Measurements from ENCODE around the gene SLC17A1.

Gene SLC17A1

DNA sequence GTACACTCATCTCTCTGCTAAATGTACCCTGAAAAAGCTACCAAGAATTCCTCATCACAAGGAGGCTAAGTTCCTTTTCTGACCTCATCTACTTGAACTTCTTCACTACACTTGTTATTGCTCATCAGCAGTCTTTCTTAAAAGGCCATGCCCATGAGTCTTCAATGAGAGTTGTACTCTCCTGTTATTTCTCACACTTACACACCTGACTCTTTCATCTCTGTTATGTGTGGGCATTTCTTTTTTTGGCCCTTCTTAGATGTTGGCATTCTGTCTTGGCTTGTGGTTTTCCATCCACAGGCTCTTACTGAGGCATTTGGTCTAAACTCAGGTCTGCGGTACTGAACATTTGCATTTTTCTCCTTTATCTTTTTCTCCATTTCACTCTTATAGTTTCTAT lies 10.7 kb upstream of the SLC17A1 start:
- WGBS, 2 donors (ENCODE audit: extremely low coverage in 2 of 2, insufficient read length in 2 of 2, insufficient replicate concordance in 1 of 2): no CpG with 5 or more reads among the region's 1 CpG
- Histone ChIP-seq H3K14ac (ENCODE audit: low read length) (no peak overlapping the region), H4K91ac (ENCODE audit: low read depth, low read length, poor library complexity) (no peak overlapping the region), H3K27ac (replicated peaks; ENCODE audit: low read length) (no peak overlapping the region), H3K36me3 (replicated peaks in 1 of 2; ENCODE audit: control insufficient read depth in 2 of 2, insufficient read depth in 2 of 2, low read length in 2 of 2) (no peaks in the 10 kb centered on the region), H3K4me2 (ENCODE audit: insufficient read depth, low read length, poor library complexity, severe bottlenecking) (no peak overlapping the region), H2AK5ac (ENCODE audit: low read depth, low read length) (no peak overlapping the region), H2BK120ac (ENCODE audit: low read depth, low read length) (no peak overlapping the region), H3K79me1 (ENCODE audit: low read depth, low read length) (no peaks in the 10 kb centered on the region), H3K23ac (ENCODE audit: low read depth, low read length, poor library complexity) (no peak overlapping the region), H2BK12ac (ENCODE audit: low read length) (no peak overlapping the region), H2BK5ac (ENCODE audit: low read length) (no peak overlapping the region), H3K9ac (ENCODE audit: low read depth, low read length, poor library complexity) (no peak overlapping the region), H2BK15ac (ENCODE audit: low read length) (no peak overlapping the region), H3K18ac (ENCODE audit: low read length) (no peak overlapping the region), H3K4me1 (ENCODE audit: control insufficient read depth in 2 of 2, insufficient read depth in 1 of 2, low read depth in 1 of 2, low read length in 2 of 2) (no peaks in the 10 kb centered on the region), H3K4ac (ENCODE audit: low read length) (no peak overlapping the region), H4K8ac (ENCODE audit: low read depth, low read length) (no peak overlapping the region), H3K4me3 (ENCODE audit: low read length in 2 of 2) (no peak overlapping the region), H2AFZ (ENCODE audit: low read length) (no peak overlapping the region), H3K27me3 (ENCODE audit: control insufficient read depth in 3 of 3, insufficient read depth in 3 of 3, low read depth in 1 of 3, low read length in 3 of 3) (no peaks in the 10 kb centered on the region), H3K9me3 (replicated peaks in 1 of 2; ENCODE audit: control insufficient read depth in 2 of 2, insufficient read depth in 1 of 2, low read depth in 1 of 2, low read length in 2 of 2) (no peaks in the 10 kb centered on the region)
- DNase-seq (ENCODE audit: low spot score): no peak

DNA sequence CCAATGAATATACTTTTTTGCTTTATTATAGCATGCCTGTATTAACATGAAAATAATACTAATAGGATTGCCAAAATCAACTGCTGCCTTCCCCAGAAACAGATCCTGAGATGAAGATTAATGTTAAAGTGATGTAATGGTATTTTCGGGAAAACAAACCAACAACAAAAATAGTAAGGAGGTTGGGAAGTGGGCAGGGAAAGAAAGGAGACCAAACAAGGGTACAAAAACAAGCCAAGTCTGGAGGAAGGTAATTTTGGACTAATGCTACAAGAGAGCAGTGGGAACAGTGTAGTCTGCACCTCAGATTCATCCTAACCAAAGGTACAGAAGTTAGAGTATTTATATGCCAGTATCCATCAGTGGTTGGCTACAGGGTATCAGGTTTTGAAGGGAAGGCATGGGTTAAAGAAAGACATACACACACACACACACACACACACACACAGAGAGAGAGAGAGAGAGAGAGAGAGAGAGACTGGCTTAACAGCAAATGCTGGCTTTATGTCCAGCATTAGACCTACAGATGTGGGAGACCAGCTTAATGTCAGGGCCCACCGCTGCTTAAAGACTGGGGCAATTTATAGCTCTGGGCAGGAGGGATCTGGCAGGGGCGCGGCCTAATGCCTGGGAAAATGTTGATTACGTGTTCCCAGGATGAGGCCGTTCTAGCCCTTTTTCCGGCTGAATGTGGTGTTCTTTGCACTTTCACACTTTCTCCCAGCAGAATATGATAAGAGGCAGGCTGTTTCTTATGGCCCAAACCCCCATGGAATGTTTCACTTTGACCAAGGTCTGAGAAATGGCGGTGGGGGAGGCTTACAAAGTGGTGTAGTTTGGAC lies 3.8 kb upstream of the SLC17A1 start:
- Histone ChIP-seq H3K18ac (ENCODE audit: low read length) (no peak overlapping the region), H3K9ac (ENCODE audit: low read depth, low read length, poor library complexity) (no peak overlapping the region), H4K91ac (ENCODE audit: low read depth, low read length, poor library complexity) (no peak overlapping the region), H2BK12ac (ENCODE audit: low read length) (no peak overlapping the region), H2BK5ac (ENCODE audit: low read length) (no peak overlapping the region), H3K4me3 (ENCODE audit: low read length in 2 of 2) (no peak overlapping the region), H3K27me3 (ENCODE audit: control insufficient read depth in 3 of 3, insufficient read depth in 3 of 3, low read depth in 1 of 3, low read length in 3 of 3) (peaks cover 0 to 4% (median 0%) of the 10 kb centered on the region in 3 experiments), H3K4me1 (ENCODE audit: control insufficient read depth in 2 of 2, insufficient read depth in 1 of 2, low read depth in 1 of 2, low read length in 2 of 2) (no peaks in the 10 kb centered on the region), H3K36me3 (replicated peaks in 1 of 2; ENCODE audit: control insufficient read depth in 2 of 2, insufficient read depth in 2 of 2, low read length in 2 of 2) (no peaks in the 10 kb centered on the region), H4K8ac (ENCODE audit: low read depth, low read length) (no peak overlapping the region), H3K27ac (replicated peaks; ENCODE audit: low read length) (no peak overlapping the region), H3K79me1 (ENCODE audit: low read depth, low read length) (no peaks in the 10 kb centered on the region), H3K4me2 (ENCODE audit: insufficient read depth, low read length, poor library complexity, severe bottlenecking) (no peak overlapping the region), H3K4ac (ENCODE audit: low read length) (no peak overlapping the region), H3K23ac (ENCODE audit: low read depth, low read length, poor library complexity) (no peak overlapping the region), H2BK15ac (ENCODE audit: low read length) (no peak overlapping the region), H2AK5ac (ENCODE audit: low read depth, low read length) (no peak overlapping the region), H2AFZ (ENCODE audit: low read length) (no peak overlapping the region), H3K14ac (ENCODE audit: low read length) (no peak overlapping the region), H3K9me3 (replicated peaks in 1 of 2; ENCODE audit: control insufficient read depth in 2 of 2, insufficient read depth in 1 of 2, low read depth in 1 of 2, low read length in 2 of 2) (no peaks in the 10 kb centered on the region), H2BK120ac (ENCODE audit: low read depth, low read length) (no peak overlapping the region)
- DNase-seq (ENCODE audit: low spot score): no peak
- WGBS, 2 donors (ENCODE audit: extremely low coverage in 2 of 2, insufficient read length in 2 of 2, insufficient replicate concordance in 1 of 2): no CpG with 5 or more reads among the region's 8 CpGs

GRCh38 chr6:25834950-25835349 lies 3.1 kb upstream of the SLC17A1 start:
- no peak overlapping the region for H3K4ac ChIP-seq (ENCODE audit: low read length)
- H3K36me3 ChIP-seq (replicated peaks in 1 of 2; ENCODE audit: control insufficient read depth in 2 of 2, insufficient read depth in 2 of 2, low read length in 2 of 2): no peaks in the 10 kb centered on the region
- H3K23ac ChIP-seq (ENCODE audit: low read depth, low read length, poor library complexity): no peak overlapping the region
- H3K9ac ChIP-seq (ENCODE audit: low read depth, low read length, poor library complexity): no peak overlapping the region
- H3K14ac ChIP-seq (ENCODE audit: low read length): no peak overlapping the region
- no peak overlapping the region for H2BK120ac ChIP-seq (ENCODE audit: low read depth, low read length)
- no peak for DNase-seq (ENCODE audit: low spot score)
- WGBS, 2 donors (ENCODE audit: extremely low coverage in 2 of 2, insufficient read length in 2 of 2, insufficient replicate concordance in 1 of 2): no CpG with 5 or more reads among the region's 1 CpG
- H3K4me2 ChIP-seq (ENCODE audit: insufficient read depth, low read length, poor library complexity, severe bottlenecking): no peak overlapping the region
- H3K4me1 ChIP-seq (ENCODE audit: control insufficient read depth in 2 of 2, insufficient read depth in 1 of 2, low read depth in 1 of 2, low read length in 2 of 2): no peaks in the 10 kb centered on the region
- no peaks in the 10 kb centered on the region for H3K9me3 ChIP-seq (replicated peaks in 1 of 2; ENCODE audit: control insufficient read depth in 2 of 2, insufficient read depth in 1 of 2, low read depth in 1 of 2, low read length in 2 of 2)
- H3K79me1 ChIP-seq (ENCODE audit: low read depth, low read length): no peaks in the 10 kb centered on the region
- H2BK15ac ChIP-seq (ENCODE audit: low read length): no peak overlapping the region
- H4K91ac ChIP-seq (ENCODE audit: low read depth, low read length, poor library complexity): no peak overlapping the region
- no peak overlapping the region for H2BK5ac ChIP-seq (ENCODE audit: low read length)
- H3K27me3 ChIP-seq (ENCODE audit: control insufficient read depth in 3 of 3, insufficient read depth in 3 of 3, low read depth in 1 of 3, low read length in 3 of 3): peaks cover 0 to 4% (median 0%) of the 10 kb centered on the region in 3 experiments
- no peak overlapping the region for H3K18ac ChIP-seq (ENCODE audit: low read length)
- no peak overlapping the region for H2BK12ac ChIP-seq (ENCODE audit: low read length)
- H4K8ac ChIP-seq (ENCODE audit: low read depth, low read length): no peak overlapping the region
- no peak overlapping the region for H2AK5ac ChIP-seq (ENCODE audit: low read depth, low read length)
- H2AFZ ChIP-seq (ENCODE audit: low read length): no peak overlapping the region
- no peak overlapping the region for H3K4me3 ChIP-seq (ENCODE audit: low read length in 2 of 2)
- no peak overlapping the region for H3K27ac ChIP-seq (replicated peaks; ENCODE audit: low read length)

- H3K4me2 ChIP-seq (ENCODE audit: insufficient read depth, low read length, poor library complexity, severe bottlenecking): no peak overlapping the region
- H3K4me1 ChIP-seq (ENCODE audit: control insufficient read depth in 2 of 2, insufficient read depth in 1 of 2, low read depth in 1 of 2, low read length in 2 of 2): no peaks in the 10 kb centered on the region
Measured at GRCh38 chr6:25833136-25833535, 1.3 kb upstream of the SLC17A1 start.

More at GRCh38 chr6:25833136-25833535, 1.3 kb upstream of the SLC17A1 start:
- no peak overlapping the region for H4K8ac ChIP-seq (ENCODE audit: low read depth, low read length)
- DNase-seq (ENCODE audit: low spot score): no peak
- H2BK120ac ChIP-seq (ENCODE audit: low read depth, low read length): no peak overlapping the region
- H3K9me3 ChIP-seq (replicated peaks in 1 of 2; ENCODE audit: control insufficient read depth in 2 of 2, insufficient read depth in 1 of 2, low read depth in 1 of 2, low read length in 2 of 2): no peaks in the 10 kb centered on the region
- no peak overlapping the region for H3K9ac ChIP-seq (ENCODE audit: low read depth, low read length, poor library complexity)
- H2AFZ ChIP-seq (ENCODE audit: low read length): no peak overlapping the region
- no peak overlapping the region for H2AK5ac ChIP-seq (ENCODE audit: low read depth, low read length)
- H3K79me1 ChIP-seq (ENCODE audit: low read depth, low read length): no peaks in the 10 kb centered on the region
- H3K4ac ChIP-seq (ENCODE audit: low read length): no peak overlapping the region
- H3K27ac ChIP-seq (replicated peaks; ENCODE audit: low read length): no peak overlapping the region
- no peak overlapping the region for H2BK15ac ChIP-seq (ENCODE audit: low read length)
- no peak overlapping the region for H4K91ac ChIP-seq (ENCODE audit: low read depth, low read length, poor library complexity)
- no peak overlapping the region for H3K23ac ChIP-seq (ENCODE audit: low read depth, low read length, poor library complexity)
- no peak overlapping the region for H2BK5ac ChIP-seq (ENCODE audit: low read length)
- H3K4me3 ChIP-seq (ENCODE audit: low read length in 2 of 2): no peak overlapping the region
- no peak overlapping the region for H2BK12ac ChIP-seq (ENCODE audit: low read length)
- no peaks in the 10 kb centered on the region for H3K36me3 ChIP-seq (replicated peaks in 1 of 2; ENCODE audit: control insufficient read depth in 2 of 2, insufficient read depth in 2 of 2, low read length in 2 of 2)
- H3K27me3 ChIP-seq (ENCODE audit: control insufficient read depth in 3 of 3, insufficient read depth in 3 of 3, low read depth in 1 of 3, low read length in 3 of 3): peaks cover 0 to 4% (median 0%) of the 10 kb centered on the region in 3 experiments
- H3K14ac ChIP-seq (ENCODE audit: low read length): no peak overlapping the region
- no peak overlapping the region for H3K18ac ChIP-seq (ENCODE audit: low read length)

Data from neuronal stem cell (in vitro differentiated cells).